SHP77 treated with DMSO at 0.1 percent for 48 hours (cell line): ENCODE data around the gene CAMK2A.

Source experiments
- DNase-seq: peaks from one replicate; lab custom pipeline; 2025; lab: John Stamatoyannopoulos, UW

Gene CAMK2A

DNA sequence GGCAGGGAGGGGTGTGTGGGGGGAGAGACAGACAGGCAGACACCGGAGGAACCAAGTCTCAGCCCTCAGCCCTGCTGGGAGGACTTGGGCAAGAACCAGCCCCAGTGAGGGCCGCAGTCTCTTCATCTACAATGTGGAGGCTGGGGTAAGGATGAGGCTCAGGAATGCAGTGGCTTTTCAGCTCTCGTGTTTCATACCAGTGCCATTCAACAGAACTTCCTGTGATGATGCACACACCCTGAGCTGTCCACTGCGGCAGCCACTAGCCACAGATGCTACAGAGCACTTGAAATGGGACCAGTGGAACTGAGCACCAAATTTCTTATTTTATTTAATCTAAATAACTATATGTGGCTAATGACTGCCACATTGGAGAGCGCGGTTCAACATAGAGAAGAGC is 10.7 kb downstream of the CAMK2A start:
- DNase-seq, result no peak

DNA sequence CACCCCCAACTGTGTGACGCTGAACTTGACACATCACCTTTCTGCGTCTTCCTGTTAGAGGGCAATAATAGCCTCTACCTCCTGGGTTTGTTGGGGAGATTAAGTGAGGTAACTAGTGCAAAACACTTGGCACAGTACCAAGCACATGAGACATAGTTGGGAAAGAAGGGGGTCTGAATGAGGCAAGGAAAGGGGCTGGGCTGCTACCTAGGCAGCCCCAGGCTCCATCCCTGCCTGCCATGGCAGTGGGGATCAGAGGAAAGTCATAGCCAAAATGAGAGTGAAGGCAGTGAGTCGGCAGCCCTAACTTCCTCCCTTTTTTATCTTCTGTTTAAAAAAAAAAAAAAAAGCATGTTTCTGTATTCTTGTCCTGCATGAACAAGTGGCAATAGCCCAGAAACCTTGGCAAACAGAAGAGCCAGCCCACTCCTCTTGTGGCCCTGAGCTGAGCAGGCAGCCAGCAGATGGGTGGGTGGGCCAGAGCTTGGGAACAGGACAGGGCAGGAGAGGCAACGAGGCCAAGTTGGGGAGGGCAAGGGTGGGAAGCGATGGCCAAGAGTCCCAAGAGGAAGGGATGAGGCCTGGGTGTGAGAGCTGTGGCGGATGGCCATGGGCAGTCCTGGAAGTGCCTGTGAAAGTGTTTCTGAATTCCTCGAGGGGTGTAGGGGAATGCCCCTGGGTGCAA is 11.4 kb downstream of the CAMK2A start:
- DNase-seq, result no peak

DNA sequence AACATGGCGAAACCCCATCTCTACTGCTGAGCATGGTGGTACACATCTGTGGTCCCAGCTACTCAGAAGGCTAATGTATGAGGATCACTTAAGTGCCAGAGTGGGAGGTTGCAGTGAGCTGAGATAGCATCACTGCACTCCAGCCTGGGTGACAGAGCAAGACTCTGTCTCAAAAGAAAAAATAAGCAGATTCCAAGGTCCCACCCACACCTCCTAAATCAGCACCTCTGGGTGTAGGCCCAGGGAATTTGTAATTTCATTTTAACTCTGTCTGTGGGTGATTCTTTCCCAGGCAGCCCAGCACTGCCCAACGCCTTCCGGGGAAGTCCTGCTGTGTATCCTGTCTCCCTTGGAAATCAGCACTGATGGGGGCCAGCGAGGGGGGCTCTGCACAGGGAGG is 12.5 kb downstream of the CAMK2A start:
- no peak for DNase-seq

DNA sequence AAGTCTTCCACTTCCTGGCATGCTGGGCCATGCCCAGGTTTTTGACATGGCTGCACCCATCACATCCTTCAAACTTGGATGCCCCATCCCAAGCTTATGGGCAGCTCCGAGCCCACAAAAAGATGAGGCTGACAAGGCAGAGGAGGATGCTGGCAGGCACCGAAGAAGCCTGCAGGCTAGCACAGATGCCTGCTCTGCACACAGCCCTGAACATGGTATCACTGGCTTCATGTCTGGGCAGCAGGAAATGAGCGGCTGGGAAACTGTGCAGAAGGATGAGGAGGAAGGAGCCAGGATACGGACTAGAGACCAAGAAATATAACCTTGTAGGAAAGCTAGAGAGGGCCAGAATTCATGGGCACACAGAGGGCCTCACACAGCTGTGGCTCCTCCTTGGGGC is 14.8 kb downstream of the CAMK2A start:
- DNase-seq, result no peak

DNA sequence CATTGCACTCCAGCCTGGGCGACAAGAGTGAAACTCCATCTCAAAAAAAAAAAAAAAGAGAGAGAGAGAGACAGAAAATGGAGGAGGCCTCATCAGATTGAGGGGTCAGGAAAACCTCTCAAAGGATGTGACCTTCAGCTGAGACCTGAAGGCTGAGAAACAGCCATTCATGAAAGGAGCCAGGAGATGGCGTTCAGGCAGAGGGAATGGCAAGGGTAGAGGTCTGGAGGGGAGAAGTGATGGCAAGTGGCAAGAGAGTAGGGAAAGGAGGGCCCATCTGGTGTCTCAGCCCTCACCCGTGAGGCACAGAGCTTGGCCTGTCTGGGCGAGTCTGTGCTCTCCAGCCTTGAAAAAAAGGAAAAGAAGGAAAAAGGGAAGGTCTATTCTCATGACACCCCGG is 17.0 kb downstream of the CAMK2A start:
- DNase-seq, result no peak

DNA sequence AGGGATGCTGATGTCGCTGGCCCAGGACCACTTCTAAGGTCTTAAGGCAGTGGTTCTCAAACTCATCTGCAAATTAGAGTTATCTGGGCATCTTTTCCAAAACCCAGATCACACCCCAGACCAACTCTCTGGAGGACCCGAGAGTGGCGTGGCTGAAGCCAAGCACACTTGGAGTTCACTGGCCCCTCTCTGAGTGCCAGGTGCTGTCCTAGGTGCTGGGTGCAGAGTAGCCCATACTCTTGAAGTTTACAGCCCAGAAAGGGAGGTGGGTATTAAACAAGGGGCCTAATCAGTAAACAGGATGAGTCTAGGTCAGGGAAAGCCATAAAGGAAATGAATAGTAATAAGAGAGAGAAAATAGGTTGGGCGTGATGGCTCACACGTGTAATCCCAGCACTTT is 17.6 kb downstream of the CAMK2A start:
- no peak for DNase-seq

DNA sequence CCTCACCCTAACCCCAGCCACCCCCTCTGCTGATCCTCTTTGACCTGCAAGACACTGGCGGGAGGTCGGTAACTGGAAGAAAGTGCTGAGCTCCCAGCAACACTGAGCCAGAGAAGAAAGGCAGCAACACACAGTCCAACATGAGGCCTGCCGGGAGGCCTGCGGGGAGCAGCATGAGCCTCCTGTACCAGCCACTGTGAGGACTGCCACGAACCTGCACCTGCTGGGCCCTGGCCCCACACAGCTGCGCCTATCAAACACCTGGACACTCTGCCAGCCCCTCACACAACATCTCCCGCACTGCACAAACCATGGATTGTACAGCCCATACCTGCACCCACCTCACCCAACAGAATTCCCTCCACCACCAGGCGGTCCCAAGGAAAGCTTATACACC is 18.3 kb downstream of the CAMK2A start:
- DNase-seq, result no peak

DNA sequence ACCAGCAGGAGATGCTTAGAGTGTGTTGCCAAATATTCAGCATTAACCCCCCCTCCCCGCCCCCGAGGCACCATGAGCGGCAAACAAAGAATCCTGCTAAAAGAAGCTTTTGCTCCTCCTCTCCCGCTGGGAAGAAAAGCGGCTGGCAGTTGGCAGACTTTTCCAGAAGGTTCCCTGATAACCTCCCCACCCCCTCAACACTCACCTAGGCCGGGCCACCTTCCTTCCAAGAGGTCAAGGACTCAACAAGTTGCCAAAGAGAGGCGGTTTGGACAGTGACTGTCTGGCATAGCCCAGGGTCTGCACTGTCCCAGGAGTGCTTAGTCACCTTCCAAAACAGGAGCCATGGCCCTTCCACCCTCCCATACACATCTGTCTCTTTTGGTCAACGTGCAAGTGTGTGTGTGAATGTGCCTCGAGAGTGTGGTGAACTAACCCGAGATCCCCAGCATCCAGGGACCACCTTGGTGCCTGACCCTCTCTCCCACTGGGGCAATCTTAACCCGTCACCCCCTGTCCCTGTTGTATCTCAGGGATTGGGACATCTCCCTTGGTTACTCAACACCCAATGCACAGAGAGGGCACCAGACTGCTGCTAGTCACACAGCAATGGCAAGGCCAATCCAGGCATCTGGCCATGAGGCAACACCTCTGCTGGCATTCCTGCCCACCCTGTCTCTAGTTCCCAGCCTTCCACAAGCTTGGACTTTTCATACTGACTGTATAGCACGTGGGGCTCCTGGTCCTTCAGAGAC is 18.9 kb downstream of the CAMK2A start:
- DNase-seq, result no peak

DNA sequence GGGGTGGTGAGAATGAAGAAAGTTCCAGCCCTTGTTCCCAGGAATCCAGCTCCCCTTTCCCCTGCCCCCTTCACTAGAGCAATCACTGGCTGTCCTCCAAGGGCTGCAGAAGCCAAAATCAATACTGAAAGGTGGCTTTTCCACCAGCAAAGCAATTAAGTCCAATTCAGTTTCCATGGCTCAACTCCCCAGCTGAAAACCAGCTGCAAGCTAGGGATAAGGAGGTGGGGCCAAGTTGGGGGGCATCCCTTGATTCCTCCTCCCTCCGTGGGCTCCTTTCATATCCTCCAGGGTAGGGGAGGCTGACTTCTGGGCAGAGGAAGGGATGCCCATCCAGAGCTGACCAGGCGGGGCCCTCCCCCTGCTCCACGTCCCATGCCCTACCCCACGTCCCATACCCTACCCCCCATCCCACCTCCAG is 22.7 kb downstream of the CAMK2A start:
- DNase-seq, result no peak

DNA sequence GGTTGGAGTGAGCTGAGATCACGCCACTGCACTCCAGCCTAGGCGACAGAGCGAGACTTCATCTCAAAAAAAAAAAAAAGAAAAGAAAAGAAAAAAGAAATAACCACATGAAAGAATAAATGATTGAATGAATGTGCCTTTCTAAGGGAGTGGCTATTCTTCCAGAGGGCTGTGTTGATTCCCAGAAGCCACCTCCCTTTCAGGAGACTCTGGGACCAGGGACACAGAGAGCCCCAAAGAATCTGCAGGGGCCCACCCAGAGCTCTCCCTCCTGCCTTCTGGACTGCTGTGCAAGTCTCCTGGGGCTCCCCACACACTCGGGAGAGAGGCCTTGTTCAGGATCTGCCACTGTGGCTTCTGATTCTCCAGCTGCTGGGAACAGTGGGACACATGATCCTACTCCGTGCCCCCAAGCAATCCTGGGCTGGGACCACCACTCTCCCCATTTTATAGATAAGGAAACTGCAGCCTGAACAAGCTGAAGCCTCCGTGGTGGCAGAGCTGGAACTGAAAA is 23.6 kb downstream of the CAMK2A start:
- no peak for DNase-seq

DNA sequence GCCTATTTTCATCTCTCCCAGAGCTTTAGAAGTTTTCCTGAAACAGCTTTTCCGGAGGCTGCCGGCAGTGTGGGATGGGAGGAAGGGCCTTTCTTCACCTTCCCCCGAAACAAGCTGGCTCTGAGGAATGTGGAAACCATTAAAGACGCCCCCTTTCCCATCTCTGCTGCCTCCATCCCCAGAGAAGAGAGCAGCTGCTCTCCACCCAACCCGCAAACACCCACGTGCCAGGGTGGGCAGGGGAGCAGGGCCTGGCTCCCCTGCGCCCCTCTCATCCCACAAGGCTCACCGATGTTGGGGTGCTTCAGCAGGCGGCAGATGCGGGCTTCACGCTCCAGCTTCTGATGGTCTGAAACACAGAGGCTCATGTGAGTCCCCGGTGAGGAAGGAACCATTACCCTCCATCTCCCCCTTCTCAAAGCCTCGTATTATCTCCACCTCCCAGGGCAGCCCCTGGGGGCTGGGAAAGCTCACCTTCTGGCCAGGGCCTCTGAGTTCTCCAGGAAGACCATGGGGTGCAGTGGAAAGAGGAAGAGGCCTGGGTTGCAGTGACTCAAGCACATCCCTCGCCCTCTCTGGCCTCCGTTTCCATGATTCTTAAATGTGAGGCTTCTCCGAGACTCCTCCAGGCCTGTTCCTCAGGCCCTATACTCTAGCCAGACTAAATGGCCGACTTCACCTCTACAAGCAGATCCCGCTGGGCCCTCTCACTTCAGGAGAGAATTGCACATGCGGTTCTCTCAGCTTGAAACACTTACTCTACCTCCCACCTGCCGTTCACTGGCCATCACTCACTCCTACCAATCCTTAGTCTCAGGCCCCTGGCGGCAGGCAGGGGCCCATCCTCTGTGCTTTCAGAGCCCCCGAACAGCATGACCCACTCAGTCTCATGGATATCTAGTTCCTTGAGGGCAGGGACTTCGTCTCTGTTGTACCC is 24.6 kb downstream of the CAMK2A start:
- DNase-seq, result no peak

DNA sequence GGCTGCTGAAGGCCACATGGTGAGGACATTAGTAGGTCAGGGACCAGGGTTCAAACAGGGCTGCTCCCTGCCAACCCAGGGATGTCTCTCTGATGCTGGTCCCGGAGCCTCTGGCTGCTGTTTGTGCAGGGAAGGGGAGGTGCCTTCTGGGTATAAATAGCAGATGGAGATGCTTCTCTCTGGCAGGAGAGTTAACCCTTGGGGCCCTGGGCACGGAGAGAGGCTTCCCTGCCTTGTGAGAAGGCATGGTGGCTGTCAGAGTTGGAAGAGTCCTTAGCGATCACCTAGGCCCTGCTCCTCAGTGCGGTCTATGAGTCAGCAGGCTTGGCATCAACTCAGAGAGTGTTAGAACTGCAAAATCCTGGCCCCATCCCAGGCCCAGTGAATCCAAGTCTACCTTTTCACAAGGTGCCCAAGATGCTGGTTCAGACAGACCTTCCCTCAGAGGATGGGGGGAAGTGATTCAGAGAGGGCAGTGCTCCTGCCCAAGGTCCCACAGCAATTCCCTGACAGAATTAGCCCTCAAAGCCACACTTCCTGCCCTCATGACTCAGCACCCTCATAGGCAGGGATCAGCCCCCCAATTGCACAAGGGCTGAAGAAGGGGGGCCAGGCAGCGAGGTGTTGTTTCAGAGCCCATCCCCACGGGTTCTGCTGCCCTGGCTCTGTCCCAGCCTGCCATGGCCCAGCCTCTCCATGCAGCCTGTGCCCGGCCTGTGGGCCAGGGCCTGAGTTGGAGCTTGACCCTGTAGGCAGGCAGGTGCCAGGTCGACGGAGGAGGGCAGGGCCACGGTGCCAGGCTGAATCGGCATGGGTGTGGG is 25.6 kb downstream of the CAMK2A start:
- DNase-seq, result no peak

DNA sequence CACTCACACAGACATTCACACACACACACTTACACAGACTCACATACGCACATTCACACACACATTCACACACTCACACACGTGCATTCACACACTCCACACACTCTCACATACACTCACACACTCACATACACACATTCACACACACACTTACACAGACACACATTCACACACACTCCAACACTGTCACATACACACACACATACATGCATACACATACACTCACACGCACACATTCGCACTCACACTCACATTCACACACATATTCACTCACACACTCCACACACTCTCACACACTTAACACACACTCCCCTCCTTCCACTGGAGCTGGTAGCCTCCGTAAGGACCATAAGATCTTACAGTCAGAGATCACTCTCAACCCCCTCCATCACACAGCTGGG is 26.2 kb downstream of the CAMK2A start:
- DNase-seq, result no peak

DNA sequence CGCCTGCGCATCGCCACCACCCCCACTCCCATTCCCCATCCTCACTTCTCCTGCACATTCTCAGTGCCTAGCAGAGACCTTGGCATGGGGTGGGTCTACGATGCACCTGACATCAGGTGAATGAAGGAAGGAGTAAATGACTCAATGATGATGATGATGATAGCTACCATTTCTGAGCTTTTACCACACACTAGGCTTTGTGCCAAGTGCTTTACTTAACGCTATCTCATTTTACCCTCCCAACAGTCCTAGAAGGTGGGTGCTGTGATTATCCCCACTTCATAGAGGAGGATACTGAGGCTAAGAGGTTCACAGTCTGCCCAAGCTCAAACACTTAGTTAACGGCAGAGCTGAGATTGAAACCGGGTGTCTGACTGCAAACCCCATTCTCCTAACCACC is 27.1 kb downstream of the CAMK2A start:
- no peak for DNase-seq

DNA sequence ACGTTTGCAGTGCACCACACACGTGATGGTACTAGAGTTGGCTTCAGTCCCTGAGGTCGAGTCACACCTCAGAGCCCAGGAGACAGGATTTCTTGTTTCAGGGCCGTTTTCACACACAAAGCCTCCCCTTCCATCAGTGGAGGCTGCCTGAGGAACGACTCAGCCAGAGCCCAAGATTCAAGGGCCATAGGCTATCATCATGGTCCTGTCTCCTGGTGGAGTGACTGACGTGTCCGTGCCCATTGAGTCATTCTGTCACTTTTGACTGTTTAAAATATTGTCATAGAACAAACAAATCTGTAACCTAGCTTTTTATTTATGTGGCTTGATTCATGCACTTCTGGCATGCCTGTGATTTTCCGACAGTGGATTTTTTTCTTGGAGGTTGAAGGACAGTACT is 28.3 kb downstream of the CAMK2A start:
- no peak for DNase-seq

DNA sequence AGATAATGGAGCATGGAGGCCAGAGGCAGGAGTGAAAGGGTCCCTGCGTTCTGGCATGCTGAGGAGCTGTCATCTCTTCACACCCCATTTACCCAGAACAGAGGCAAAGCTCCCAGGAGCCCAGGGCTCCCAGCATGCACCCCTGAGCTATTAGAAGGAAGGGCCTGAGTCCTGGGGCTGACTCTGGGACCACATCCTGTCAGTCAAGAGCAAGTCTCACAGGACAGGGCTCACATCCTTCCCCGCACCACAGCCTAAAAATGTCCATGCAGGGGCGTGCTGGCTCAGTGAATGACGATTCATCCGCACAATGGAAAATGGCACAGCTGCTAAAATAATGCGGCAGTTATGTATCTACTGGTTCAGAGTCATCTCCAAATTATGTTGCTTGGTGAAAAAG is 31.4 kb downstream of the CAMK2A start:
- no peak for DNase-seq

DNA sequence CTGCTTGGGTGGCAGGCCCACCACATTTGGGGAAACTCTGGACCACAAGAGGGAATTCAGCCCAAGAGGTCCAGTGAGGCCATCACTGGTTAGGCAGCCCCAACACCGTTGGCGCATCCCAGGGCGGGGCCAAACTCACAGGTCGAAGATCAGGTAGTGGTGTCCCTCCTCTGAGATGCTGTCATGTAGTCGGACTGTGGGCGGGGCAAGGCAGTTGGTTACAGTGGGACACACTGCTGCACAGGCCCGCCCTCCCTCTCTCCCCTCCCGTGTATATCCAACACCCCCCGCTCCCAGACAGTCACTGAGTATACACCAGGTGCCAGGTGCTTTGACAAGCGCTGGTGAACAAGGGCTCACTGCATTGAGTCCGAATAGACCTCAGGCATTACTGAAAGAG is 32.1 kb downstream of the CAMK2A start:
- DNase-seq, result no peak

DNA sequence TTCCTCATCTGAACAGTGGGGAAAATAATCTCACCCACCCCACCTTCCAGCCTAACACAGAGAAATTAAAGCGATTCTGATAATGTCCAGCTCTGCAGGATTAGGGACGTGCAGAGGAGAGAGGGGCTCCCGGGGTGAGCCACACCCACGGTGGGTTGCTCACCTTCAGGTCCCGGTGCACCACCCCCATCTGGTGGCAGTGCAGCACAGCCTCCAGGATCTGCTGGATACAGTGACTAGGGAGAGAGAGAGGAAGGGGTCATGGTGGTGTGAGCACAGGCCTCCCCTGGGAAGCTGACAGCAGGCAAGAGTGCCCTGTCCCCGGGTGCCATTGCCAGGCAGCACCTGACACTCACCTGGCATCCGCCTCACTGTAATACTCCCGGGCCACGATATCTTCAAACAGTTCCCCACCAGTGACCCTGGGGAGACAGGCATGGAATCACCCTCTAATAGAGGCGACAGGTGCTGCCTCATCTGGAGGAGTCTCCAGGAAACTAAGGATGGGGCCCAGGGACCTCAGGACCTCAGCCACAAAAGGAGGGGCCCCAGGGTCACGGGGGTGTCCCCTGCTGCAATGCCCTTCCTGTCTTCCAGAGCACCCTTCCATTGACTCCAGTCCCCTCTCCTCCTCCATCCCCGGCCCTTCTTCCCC is 33.0 kb downstream of the CAMK2A start:
- no peak for DNase-seq

DNA sequence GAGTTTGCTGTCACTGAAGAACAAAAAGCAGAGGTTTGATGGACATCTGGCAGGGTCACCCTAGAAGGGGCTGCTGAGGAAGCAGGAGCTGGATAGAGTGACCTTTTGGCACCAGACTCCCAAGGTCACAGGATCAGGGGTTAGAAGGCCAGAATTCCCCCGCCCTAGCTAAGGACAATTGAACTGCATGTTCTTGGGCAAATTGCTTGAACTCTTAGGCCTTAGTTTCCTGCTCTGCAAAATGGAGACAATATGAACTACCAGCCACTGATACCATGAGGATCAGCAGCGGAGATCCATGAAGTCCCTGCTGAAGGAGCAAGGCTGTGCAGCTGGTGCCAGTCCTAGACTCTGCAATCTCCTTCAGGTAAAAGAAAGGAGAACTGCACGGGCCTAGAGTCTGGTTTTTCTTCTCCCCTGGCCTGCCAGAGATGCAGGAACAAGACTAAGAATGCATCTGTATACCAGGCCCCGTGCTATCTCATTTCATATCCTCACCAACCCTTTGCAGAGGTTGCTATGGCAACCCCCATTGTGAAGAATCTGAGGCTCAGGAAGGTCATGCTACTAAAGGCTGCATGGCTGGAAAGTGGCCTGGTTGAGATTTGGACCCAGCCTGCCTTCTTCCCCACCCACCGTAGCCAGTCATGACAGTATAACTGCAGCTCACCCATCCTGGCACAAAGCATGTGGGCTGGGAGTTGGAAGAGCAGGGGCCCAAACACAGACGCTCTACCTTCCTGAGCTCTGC is 33.7 kb downstream of the CAMK2A start:
- no peak for DNase-seq

DNA sequence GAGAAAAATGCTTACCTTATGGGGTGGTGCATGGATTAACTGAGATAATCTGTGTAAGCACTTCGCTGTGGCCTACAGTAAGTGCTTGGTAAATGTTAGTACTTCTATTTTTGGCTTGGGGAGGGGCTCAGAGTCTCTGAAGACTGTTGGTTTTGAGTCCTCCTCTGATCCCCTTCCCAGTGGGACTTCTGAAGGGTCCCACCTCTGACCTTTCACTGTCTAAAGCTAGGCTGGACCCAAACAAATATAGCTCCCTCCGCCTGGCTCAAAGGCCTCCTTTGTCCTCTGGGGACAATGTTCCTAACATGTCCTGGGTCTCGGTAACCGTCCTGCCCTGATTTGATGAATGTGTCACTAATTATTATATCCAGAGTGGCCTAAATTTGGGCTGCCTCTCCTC is 34.8 kb downstream of the CAMK2A start:
- DNase-seq, result no peak
